Mammary epithelial cell (primary cell): ENCODE measurements around the gene TCF15.

Experiments
- EZH2 ChIP-seq: IDR thresholded peaks from 2 replicates; pipeline ENCODE4 v1.6.1; 2012; ENCODE audit warnings: low read length, inconsistent platforms, borderline replicate concordance
- TF ChIP-seq, protein P1 (sequence below), 2 donors: IDR thresholded peaks in 1 of 2; conservative IDR thresholded peaks in 1 of 2; 2 replicates each; pipeline ENCODE4 v1.5.1; 2011 to 2012; ENCODE audit warnings: inconsistent platforms in 2 of 2, low read length in 2 of 2, mild to moderate bottlenecking in 2 of 2, control low read depth in 1 of 2, low read depth in 1 of 2; ENCODE audit not compliant: insufficient read depth in 1 of 2; ENCODE audit errors: extremely low read depth in 1 of 2

DNA sequence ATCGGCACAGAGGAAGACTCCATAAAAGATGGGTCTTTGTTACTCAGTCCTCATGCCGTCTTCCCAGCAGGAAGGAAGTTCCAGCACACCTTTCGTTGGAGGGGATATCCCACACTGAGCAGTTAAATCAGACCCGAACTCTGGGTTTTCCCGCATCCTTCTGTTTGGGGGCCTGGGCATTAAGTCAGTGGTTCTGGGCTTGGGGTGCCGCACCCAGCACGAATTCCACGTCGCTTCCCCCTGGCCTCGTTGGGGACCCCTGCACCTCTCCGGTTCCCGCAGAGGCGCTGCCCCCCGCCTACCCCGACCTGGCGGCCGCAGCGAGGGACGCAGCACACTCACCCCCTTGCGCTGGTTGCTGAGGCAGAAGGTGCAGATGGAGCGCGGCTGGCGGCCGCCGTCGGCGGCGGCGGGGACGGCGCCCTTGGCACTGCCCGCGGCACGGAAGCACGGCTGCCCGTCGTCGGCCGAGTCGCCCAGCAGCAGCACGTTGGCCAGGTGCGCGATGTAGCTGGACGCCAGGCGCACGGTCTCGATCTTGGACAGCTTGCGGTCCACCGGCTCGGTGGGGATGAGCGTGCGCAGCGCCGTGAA lies 641 bp downstream of the TCF15 start:
- TF ChIP-seq, protein P1, sequence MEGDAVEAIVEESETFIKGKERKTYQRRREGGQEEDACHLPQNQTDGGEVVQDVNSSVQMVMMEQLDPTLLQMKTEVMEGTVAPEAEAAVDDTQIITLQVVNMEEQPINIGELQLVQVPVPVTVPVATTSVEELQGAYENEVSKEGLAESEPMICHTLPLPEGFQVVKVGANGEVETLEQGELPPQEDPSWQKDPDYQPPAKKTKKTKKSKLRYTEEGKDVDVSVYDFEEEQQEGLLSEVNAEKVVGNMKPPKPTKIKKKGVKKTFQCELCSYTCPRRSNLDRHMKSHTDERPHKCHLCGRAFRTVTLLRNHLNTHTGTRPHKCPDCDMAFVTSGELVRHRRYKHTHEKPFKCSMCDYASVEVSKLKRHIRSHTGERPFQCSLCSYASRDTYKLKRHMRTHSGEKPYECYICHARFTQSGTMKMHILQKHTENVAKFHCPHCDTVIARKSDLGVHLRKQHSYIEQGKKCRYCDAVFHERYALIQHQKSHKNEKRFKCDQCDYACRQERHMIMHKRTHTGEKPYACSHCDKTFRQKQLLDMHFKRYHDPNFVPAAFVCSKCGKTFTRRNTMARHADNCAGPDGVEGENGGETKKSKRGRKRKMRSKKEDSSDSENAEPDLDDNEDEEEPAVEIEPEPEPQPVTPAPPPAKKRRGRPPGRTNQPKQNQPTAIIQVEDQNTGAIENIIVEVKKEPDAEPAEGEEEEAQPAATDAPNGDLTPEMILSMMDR (conservative IDR thresholded peaks at IDR 0.05 in 1 of 2, IDR thresholded peaks at IDR 0.05 in 1 of 2; ENCODE audit: extremely low read depth in 1 of 2, insufficient read depth in 1 of 2, low read depth in 1 of 2, low read length in 2 of 2), result no peak
- TF ChIP-seq EZH2, result peak; percentile 89
